Stimulated activated CD8-positive, alpha-beta memory T cell treated with anti-CD3 and anti-CD28 coated beads, Interleukin-4, amount 100 ng/mL, for 4 hours (primary cell): Measurements from ENCODE around the gene ATP8B3.
A peak's percentile ranks its signal among the peaks of the same experiment; 100 is the strongest.

Experiments used
- DNase-seq, 2 donors: peaks; one replicate each; pipeline ENCODE4 v3.0.0-alpha.2; 2020; ENCODE audit warnings: low read depth in 2 of 2, low spot score in 1 of 2

ATP8B3 gene

DNA sequence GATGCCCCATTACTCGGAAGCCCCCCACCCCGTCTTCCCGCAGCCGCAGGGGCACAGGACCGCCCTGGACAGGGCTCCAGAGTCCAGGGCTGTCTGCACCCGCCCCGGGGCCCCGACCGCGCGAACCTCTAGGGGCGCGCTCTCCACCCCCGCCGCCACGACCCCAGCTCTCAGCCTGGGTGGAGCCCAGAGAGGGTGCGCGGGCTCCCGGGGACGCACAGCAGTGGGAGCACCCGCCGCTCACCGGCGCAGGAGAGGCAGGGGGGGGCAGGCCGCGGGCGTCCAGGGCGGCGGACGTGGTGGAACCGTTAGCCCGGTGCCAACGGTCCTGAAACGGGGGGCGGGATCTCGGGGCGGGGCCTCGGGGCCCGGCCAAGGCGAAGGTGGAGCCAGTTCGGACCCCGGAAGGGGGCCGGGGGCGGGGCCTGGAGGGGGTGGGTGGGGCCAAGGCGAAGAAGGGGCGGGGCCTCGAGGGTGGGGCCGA, at the start of gene ATP8B3:
ATP8B3 (minus strand) TSS at position 335 of the 484 bp plus-strand sequence. CDS start 540 bp downstream, outside the sequence.
- DNase-seq, result peak; percentile 43 to 49

DNA sequence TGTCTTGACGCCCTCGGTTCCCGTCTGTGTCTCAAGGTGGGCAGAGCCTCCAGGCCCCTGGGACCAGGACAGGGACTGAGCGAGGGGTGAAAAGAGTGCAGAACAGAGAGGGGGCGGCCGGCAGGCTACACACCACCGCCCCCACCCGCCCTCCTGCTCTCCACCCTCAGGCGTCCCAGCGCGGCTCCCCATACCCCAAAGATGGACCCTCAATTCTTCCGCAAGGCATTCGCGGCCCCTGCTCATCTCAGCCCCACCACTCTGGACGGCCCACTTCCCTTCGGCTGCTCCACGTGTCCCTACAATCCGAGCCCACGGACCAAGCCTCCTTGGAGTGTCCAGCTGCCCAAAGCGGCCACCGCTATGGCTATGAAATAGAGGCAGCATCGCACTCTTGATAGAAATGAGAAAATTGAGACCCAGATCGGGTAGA, 49.5 kb upstream of the ATP8B3 start:
- DNase-seq, result no peak

GRCh38 chr19:1860821-1861598, 48.9 kb upstream of the ATP8B3 start:
- DNase-seq, result no peak

DNA sequence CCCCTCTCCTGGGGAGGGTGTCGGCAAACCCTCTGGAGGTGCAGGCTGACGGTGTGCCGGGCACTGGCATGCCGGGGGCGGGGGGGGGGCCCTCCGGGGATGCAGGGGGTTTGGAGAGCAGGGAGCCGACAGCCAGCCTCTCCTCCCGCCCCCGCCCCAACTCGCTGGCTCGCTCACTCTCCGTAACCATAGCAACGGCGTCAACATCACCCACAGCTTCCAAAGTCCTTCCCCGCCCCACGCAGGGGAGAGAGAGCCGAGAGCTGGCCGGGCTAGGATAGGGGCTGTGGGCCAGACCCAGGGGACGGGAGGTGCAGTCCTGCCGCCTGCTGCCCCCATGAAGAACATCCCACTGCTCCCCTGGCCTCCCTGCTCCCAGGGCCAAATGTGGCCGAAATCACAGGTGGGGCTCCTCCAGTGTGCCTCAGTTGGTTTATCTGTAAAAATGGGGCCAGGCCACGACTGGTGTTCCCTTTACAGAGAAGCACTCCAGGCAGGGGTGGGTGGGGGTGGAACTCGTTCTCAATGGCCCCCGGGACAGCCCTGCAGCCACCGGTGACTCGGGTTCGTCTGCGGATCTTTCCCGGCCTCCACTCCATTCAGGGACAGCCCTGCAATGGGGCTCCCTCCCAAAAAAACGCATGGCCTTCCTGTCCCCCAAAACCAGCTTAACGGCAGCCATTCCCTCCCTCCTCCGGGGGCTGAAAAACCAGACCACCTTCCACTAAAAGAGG, 48.1 kb upstream of the ATP8B3 start:
- DNase-seq, result no peak

DNA sequence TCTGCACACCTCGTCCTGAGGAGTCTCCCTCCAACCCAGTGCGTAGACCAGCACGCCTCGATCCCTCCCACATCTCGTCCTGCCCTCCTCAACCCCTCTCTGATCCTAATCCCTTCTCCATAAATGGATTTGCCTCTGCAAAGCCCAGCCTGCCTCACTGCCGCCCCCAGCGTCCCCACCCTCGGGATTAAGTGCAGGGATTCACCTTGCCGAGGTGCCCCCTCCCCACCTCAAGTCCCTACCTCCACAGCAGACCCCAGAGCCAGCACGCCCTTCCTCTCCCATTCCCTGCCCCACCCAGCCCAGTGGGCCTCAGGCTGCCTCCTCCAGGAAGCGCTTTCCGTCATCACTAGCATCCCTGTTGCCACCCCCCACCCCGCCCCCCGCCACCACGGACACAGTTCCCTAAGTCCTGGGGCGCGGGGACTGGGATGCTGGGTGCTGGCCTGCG, 47.3 kb upstream of the ATP8B3 start:
- no peak for DNase-seq

GRCh38 chr19:1858412-1859081, 46.5 kb upstream of the ATP8B3 start:
- no peak for DNase-seq

GRCh38 chr19:1857648-1858326, 45.7 kb upstream of the ATP8B3 start:
- no peak for DNase-seq

DNA sequence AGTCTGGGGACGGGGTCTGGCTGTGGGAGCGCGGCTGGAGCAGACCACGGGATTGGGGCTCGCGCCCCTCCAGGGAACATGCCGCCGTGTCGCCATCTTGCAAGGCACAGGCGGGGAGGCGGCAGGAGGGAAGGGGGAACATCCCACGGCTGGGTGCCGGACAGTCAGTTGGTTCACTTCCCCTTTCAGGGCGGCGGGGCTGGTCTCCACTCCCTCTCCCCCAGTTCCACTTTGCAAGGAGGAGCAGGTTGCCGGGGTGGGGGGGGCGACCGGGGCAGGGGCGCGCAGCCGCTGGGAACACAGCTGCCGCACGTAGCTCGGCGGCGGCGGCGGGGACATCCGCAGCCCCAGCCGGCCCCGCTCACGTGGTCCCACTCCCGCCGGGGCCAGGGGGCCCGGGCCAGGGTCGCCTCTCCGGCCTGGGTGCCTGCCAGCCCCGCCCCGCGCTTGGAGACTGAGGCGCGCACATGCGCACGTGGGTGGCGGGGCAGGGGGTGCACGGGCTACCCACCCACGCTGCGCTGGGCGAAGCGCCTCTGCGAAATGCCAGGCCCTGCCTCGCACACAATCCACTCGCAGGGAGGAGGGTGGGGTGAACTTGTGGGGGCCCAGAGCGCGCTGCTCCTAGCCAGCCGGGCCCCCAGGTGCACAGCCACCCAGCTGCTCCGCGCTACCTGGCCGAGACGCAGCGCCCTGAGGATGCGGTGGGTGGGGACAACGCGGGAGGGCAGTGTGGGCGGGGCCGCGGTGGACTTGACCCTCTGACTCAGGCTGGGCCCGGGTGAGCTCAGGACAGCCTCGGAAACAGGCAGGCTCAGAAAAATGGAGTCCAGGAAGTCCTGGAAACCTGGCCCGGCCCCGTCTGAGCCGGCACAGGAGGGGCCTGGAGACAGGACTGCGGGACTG, 44.9 kb upstream of the ATP8B3 start:
- no peak for DNase-seq

GRCh38 chr19:1856345-1856697, 44.2 kb upstream of the ATP8B3 start:
- no peak for DNase-seq

- no peak for DNase-seq
Measured at GRCh38 chr19:1855828-1856255, 43.8 kb upstream of the ATP8B3 start.

- DNase-seq, result peak in 1 of 2 donors; percentile 49
Measured at GRCh38 chr19:1855040-1855827, 43.2 kb upstream of the ATP8B3 start.

- no peak for DNase-seq
Measured at GRCh38 chr19:1854542-1855039, 42.5 kb upstream of the ATP8B3 start.

DNA sequence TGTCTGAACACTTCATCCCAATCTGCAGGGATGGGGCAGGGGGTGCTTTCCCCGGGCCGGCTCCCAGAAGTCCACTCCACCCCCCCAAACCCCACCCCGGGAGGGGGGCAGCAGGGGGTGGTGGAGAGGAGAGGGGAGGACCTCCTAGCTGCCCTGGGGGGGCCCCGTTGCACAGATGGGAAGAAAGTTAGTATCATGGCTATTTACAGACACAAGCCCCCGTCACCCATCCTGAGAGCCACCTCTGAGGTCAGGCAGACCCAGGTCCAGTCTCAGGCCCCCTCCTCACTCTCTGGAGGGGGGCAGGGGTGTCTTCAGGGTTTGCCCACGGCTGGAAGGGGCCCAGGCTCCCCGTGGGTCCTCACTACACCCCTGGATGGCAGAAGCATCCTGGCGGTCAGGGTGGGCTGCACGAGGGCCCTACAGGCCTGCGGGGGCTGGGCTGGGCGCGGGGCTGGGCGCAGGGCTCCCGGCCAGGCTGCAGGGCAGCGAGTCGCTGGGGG, 42.0 kb upstream of the ATP8B3 start:
- no peak for DNase-seq

DNA sequence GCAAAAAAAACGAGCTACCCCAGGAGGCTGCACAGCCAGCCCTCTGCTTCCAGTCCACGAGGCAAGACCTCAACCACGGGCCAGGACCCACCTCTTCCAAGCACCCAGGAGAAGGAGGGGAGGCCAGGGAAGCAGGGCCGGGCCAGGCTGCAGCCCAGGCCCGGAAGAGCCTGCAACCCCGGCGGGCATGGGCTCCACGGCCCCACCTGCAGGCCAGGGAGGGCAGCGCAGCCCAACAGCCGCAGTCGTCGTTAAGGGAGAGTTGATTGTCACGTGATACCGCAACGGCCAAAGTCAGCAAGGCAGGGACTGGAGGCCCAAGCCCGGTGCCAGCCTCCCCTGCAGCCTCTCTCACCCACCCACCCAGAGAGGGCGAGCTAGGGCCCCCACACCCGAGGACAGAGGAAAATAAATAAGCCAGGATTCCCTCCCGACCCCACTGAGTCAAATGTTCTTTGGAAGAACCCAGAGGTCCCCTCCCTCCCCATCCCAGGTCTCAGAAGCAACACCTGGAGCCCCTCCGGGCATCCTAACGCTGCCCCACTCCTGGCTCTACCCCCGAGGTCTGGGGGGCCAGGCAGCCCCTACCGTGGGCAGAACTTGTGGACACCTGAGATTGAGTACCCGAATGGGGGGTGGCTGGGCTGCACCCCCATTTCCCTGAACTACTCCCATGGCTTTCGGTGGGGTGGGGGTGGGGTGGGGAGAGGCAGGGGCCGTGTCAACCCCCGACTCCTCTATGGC, 41.4 kb upstream of the ATP8B3 start:
- DNase-seq, result peak; percentile 47 to 56

GRCh38 chr19:1852581-1853128, 40.6 kb upstream of the ATP8B3 start:
- DNase-seq, result no peak

DNA sequence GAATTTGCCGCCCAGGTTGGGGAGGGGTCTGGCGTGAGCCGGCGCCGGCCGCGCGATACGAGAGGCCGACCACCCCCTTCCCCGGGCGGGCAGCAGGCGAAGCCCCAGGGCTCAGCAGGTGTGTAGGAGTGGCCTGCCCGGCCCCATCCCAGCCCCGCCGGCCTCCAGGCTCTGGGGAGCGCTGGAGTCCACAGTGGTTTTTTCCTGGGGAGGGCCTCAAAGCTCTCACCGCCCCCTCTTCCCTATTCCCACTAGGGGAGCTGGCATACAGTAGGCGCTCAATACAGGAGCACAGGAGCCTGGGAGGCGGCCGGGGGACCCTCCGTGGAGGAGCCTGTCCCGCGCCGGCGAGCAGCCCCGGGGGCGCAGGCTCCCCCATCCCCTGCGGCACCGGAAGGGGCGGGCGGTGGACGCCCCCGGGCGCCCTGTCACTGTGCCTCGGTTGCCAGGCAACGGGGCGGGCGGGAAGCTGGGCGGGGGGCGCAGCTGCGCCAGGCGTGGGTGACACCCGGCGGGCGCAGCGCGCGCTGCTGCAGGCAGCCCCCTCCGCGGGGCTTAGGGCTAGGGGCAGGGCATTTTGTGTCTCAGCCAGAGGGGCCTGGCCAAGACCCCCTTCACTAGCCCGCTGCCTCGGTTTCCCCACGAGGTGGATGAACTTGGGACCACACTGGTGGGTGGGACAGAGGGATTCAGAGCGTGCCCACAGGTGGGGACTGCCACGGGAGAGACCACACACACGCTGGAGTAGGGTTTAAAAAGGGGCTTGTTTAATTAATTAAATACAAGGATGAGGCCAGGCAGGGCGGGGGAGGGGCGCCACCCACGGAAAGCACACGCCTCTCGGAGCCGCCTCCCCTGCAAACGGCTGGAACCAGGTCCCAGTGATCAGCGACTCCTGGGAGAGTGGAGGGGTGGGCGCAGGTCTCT, 39.8 kb upstream of the ATP8B3 start:
- peak; percentile 49 to 66 for DNase-seq
